CD14-positive monocyte (primary cell): ENCODE measurements around the gene CKMT2. TPM values are rescaled to one million over a fixed set of nuclear protein-coding genes. Genes with fewer than 3 reads are reported as not detected.
"Not testable (repeated sequence)": the region's sequence is repeated elsewhere in the genome, so short reads cannot be mapped to it uniquely, and the experiment has no call there.

Source experiments
- DNase-seq, 3 donors: peaks; one replicate each; pipeline ENCODE4 v3.0.0-alpha.2; 2011 to 2022
- H2AFZ ChIP-seq: 2 replicates; pipeline ENCODE4 v1.6.0; 2012; ENCODE audit warnings: mild to moderate bottlenecking, low read depth, low read length, inconsistent platforms; ENCODE audit not compliant: insufficient read depth, poor library complexity, severe bottlenecking
- H3K27ac ChIP-seq, 2 donors: 1 replicate in 1 of 2; 2 replicates in 1 of 2; pipeline ENCODE4 v1.5.1; 2012 to 2013; ENCODE audit warnings: low read length in 2 of 2, control low read depth in 1 of 2, inconsistent platforms in 1 of 2, low read depth in 1 of 2, mild to moderate bottlenecking in 1 of 2
- H3K27me3 ChIP-seq, 2 donors: one replicate each; pipeline versions ENCODE4 v1.6.0 to v1.6.1; 2011 to 2013; ENCODE audit warnings: low read length in 2 of 2; ENCODE audit not compliant: control insufficient read depth in 2 of 2, insufficient read depth in 2 of 2
- H3K36me3 ChIP-seq, 2 donors: replicated peaks in 1 of 2; 1 replicate in 1 of 2; 2 replicates in 1 of 2; pipeline versions ENCODE4 v1.5.1 to v1.6.1; 2012 to 2013; ENCODE audit warnings: low read length in 2 of 2, control low read depth in 1 of 2, inconsistent platforms in 1 of 2, mild to moderate bottlenecking in 1 of 2; ENCODE audit not compliant: insufficient read depth in 2 of 2, control insufficient read depth in 1 of 2
- H3K4me1 ChIP-seq, 2 donors: 1 replicate in 1 of 2; 2 replicates in 1 of 2; pipeline versions ENCODE4 v1.5.1 to v1.6.1; 2012 to 2013; ENCODE audit warnings: low read length in 2 of 2, control low read depth in 1 of 2, inconsistent platforms in 1 of 2, mild to moderate bottlenecking in 1 of 2, moderate library complexity in 1 of 2; ENCODE audit not compliant: insufficient read depth in 2 of 2, control insufficient read depth in 1 of 2
- H3K4me2 ChIP-seq: replicated peaks from 2 replicates; pipeline ENCODE3; 2012; ENCODE audit warnings: low read length, moderate library complexity, mild to moderate bottlenecking; ENCODE audit not compliant: poor library complexity, severe bottlenecking; ENCODE audit errors: extremely low read depth
- H3K4me3 ChIP-seq, 3 experiments: fragments of 200-600 bp in 1 of 3; sonication (generic) in 1 of 3; replicated peaks in 1 of 3; 1 replicate in 2 of 3; 2 replicates in 1 of 3; pipeline ENCODE4 v1.5.1; 2011 to 2013; ENCODE audit warnings: low read length in 3 of 3, mild to moderate bottlenecking in 3 of 3, control low read depth in 2 of 3, low read depth in 2 of 3, inconsistent platforms in 1 of 3, moderate library complexity in 1 of 3
- H3K79me2 ChIP-seq: 2 replicates; pipeline ENCODE4 v1.6.0; 2012; ENCODE audit warnings: mild to moderate bottlenecking, control low read depth, inconsistent platforms, low read length, moderate library complexity; ENCODE audit not compliant: insufficient read depth
- H3K9ac ChIP-seq: 2 replicates; pipeline ENCODE4 v1.6.0; 2017; ENCODE audit warnings: low read length, mild to moderate bottlenecking; ENCODE audit not compliant: insufficient read depth, poor library complexity, severe bottlenecking
- H3K9me3 ChIP-seq, 2 donors: replicated peaks in 1 of 2; 1 replicate in 1 of 2; 2 replicates in 1 of 2; pipeline versions ENCODE4 v1.5.1 to v1.6.1; 2012 to 2013; ENCODE audit warnings: low read length in 2 of 2, control low read depth in 1 of 2; ENCODE audit not compliant: control insufficient read depth in 1 of 2, insufficient read depth in 1 of 2
- H4K20me1 ChIP-seq: 2 replicates; pipeline ENCODE4 v1.6.0; 2012; ENCODE audit warnings: mild to moderate bottlenecking, low read length, control low read depth, moderate library complexity; ENCODE audit not compliant: insufficient read depth
- H3K27ac Mint-ChIP-seq, 7 donors: one replicate each; pipeline ENCODE4 v1.8.0; 2020; ENCODE audit warnings: mild to moderate bottlenecking in 7 of 7, mixed read lengths in 7 of 7, moderate library complexity in 6 of 7, inconsistent platforms in 2 of 7
- H3K27me3 Mint-ChIP-seq, 3 donors: one replicate each; pipeline ENCODE4 v1.8.0; 2021 to 2022; ENCODE audit warnings: low read depth in 3 of 3, mild to moderate bottlenecking in 3 of 3, mixed read lengths in 3 of 3, moderate library complexity in 3 of 3, inconsistent platforms in 1 of 3
- H3K36me3 Mint-ChIP-seq, 2 donors: one replicate each; pipeline ENCODE4 v1.8.0; 2020; ENCODE audit warnings: mixed read lengths in 2 of 2, inconsistent platforms in 1 of 2, mild to moderate bottlenecking in 1 of 2
- H3K4me1 Mint-ChIP-seq: one replicate; pipeline ENCODE4 v1.8.0; 2020; ENCODE audit warnings: mild to moderate bottlenecking, mixed read lengths
- H3K4me3 Mint-ChIP-seq, 2 donors: one replicate each; pipeline ENCODE4 v1.8.0; 2020; ENCODE audit warnings: mild to moderate bottlenecking in 2 of 2, mixed read lengths in 2 of 2, moderate library complexity in 1 of 2
- H3K9me3 Mint-ChIP-seq, 7 donors: one replicate each; pipeline ENCODE4 v1.8.0; 2020 to 2022; ENCODE audit warnings: mixed read lengths in 7 of 7, mild to moderate bottlenecking in 6 of 7, moderate library complexity in 6 of 7, inconsistent platforms in 2 of 7
- CTCF ChIP-seq: fragments of 200-600 bp; IDR thresholded peaks from one replicate; pipeline ENCODE4 v1.8.0; 2022; ENCODE audit warnings: antibody characterized with exemption, mild to moderate bottlenecking
- WGBS: methylation state at CpG from one replicate; pipeline ENCODE4 v1.1.5; 2013; ENCODE audit warnings: missing lambda C conversion rate; ENCODE audit not compliant: insufficient coverage; 5-methylcytosine and 5-hydroxymethylcytosine counted together
- intact Hi-C, 2 donors: fragments of 100-400 bp; cut with micrococcal nuclease; formaldehyde crosslinking; loops; one replicate each; pipeline versions ENCODE4 v1.15.0 to v1.15.1; 2023
- polyA plus RNA-seq, 3 donors: library from polyadenylated mRNA; depleted of rRNA in 1 of 3; unstranded in 2 of 3; stranded (reverse) in 1 of 3; fragments of 300-500 nt in 2 of 3; fragments of >200 nt in 1 of 3; fragmentation: Illumina TruSeq in 2 of 3; gene quantifications; 1 replicate in 2 of 3; 2 replicates in 1 of 3; pipeline ENCODE4 v1.2.3, GENCODE V29; 2012 to 2021

The CKMT2 gene
- polyA plus RNA-seq, 3 donors, result not detected

GRCh38 chr5:81269751-81270393 lies 36.8 kb downstream of the CKMT2 start:
- no peak for DNase-seq
- no peaks in the 10 kb centered on the region for H3K4me1 ChIP-seq
- no peak overlapping the region for H3K4me3 Mint-ChIP-seq
- no peak overlapping the region for H3K27ac Mint-ChIP-seq
- H4K20me1 ChIP-seq, result no peaks in the 10 kb centered on the region
- no peak overlapping the region for H2AFZ ChIP-seq
- H3K9ac ChIP-seq, result no peak overlapping the region
- intact Hi-C loops, result no loop called here
- no peaks in the 10 kb centered on the region for H3K79me2 ChIP-seq
- H3K9me3 Mint-ChIP-seq, result peaks cover 11 to 26% (median 16%) of the 10 kb centered on the region in 7 donors
- peaks cover under 1 to 2% of the 10 kb centered on the region in 2 donors for H3K9me3 ChIP-seq
- TF ChIP-seq CTCF, result no peak
- no peak overlapping the region for H3K27ac ChIP-seq
- H3K27me3 Mint-ChIP-seq, result no peaks in the 10 kb centered on the region
- H3K4me3 ChIP-seq, result no peak overlapping the region
- H3K4me1 Mint-ChIP-seq, result peaks cover 4% of the 10 kb centered on the region
- peaks cover 2 to 3% of the 10 kb centered on the region in 2 donors for H3K36me3 Mint-ChIP-seq
- H3K27me3 ChIP-seq, result no peaks in the 10 kb centered on the region
- H3K36me3 ChIP-seq, result no peaks in the 10 kb centered on the region
- no peak overlapping the region for H3K4me2 ChIP-seq
- 94% methylated on average over 8 of the region's 8 CpGs for WGBS

GRCh38 chr5:81270394-81271027 lies 37.4 kb downstream of the CKMT2 start:
- intact Hi-C loops, H3K4me1 Mint-ChIP-seq, H2AFZ ChIP-seq, H3K27me3 ChIP-seq, H3K9ac ChIP-seq, H3K9me3 ChIP-seq, H3K36me3 ChIP-seq, DNase-seq, H3K4me3 Mint-ChIP-seq, H3K27me3 Mint-ChIP-seq, H3K36me3 Mint-ChIP-seq, H3K4me1 ChIP-seq, H3K27ac ChIP-seq, H4K20me1 ChIP-seq, H3K27ac Mint-ChIP-seq, H3K4me2 ChIP-seq, H3K4me3 ChIP-seq, H3K79me2 ChIP-seq: not testable (repeated sequence)
- WGBS, result 100% methylated on average over 2 of the region's 2 CpGs
- peaks cover 14 to 30% (median 20%) of the 10 kb centered on the region in 7 donors for H3K9me3 Mint-ChIP-seq
